ENCODE data around the gene VANGL2. TPM values are rescaled to one million over a fixed set of nuclear protein-coding genes. Genes with fewer than 3 reads are reported as not detected.
"Not testable (repeated sequence)": the region's sequence is repeated elsewhere in the genome, so short reads cannot be mapped to it uniquely, and the experiment has no call there.

Gene VANGL2
- total RNA-seq, 1 experiment from 2014 or later = under 0.01 TPM

DNA sequence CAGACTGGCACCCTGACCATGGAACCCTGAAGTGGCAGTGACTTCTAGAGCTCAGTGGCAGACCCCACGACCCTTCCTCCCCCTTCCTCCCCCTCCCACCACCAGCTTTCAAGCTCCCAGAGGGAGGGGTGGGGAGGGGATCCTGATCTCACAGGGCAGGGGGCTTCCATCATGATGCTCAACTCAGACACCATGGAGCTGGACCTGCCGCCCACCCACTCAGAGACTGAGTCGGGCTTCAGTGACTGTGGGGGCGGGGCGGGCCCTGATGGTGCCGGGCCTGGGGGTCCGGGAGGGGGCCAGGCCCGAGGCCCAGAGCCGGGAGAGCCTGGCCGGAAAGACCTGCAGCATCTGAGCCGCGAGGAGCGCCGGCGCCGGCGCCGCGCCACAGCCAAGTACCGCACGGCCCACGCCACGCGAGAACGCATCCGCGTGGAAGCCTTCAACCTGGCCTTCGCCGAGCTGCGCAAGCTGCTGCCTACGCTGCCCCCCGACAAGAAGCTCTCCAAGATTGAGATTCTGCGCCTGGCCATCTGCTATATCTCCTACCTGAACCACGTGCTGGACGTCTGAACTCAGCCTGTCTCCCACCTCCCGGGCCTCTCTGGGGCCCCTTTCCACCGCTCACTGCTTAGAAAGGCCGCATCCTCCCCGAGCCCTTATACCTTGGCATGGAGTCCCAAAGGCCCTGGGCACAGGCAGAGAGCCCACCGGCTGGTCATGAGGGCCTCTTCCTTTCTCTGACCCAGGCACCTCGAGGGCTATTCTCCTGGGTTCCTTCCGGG lies 29.6 kb upstream of the VANGL2 start:
- no peak for DNase-seq (ENCODE audit: low read depth)

- DNase-seq (ENCODE audit: low read depth) = no peak
Observed at GRCh38 chr1:160371346-160371631, 29.1 kb upstream of the VANGL2 start.

DNA sequence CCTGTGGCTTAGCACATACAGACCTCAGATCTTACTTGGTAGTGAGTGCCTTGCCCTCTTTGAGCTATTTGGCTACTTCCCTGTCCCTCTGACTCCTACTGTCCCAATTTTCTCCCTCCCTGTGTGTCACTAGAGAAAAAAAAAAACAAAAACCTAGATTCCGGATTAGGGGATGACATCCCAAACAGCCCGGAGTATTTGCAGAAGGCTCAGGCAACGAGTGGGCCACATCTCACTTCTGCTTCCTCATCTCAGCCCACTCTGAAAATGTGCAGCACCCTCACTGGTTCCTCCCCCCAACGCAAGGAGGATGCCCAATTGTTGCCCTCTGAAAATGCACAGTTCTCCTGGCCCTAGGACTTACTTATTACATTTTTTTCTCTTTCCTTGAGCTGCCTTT lies 28.6 kb upstream of the VANGL2 start:
- DNase-seq (ENCODE audit: low read depth) = no peak

GRCh38 chr1:160373696-160374095 lies 26.7 kb upstream of the VANGL2 start:
- no peak for DNase-seq (ENCODE audit: low read depth)

DNA sequence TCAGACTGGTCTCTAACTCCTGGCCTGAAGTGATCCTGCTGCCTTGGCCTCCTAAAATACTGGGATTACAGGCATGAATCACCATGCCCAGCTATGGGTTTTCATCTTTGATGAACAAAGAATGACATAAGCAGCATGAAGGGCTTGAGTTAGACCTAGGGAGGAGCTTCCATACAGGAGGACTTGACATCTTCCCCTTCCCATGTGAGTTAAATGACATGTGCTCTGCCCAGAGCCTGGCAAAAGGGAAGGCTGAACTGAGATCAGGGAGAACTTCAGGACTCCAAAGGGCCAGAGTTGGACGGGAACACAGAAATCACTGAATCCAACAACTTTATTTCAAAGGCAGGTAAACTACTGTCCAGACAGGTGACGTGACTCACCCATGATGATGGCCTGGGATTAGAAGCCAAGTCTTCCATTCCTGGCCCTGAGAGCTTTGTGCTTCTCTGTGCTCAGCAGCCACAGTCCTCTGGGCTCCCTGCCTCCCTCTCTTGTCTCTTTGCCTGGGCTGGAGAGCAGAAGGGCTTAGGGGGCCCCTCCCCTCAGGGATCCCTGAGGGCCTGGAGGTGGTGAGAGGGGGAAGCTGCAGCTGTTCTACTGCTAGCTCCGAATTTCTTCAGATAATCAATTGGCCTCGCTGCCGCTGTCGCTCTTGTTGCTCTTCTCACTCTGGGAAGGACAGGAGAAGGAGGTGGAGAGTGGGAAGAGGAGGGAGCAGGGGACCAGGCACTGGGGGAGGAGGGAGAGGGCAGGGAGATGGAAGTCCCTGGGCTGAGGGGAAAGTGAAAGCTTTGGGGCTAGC lies 25.9 kb upstream of the VANGL2 start:
- DNase-seq (ENCODE audit: low read depth) = peak; percentile 41

DNA sequence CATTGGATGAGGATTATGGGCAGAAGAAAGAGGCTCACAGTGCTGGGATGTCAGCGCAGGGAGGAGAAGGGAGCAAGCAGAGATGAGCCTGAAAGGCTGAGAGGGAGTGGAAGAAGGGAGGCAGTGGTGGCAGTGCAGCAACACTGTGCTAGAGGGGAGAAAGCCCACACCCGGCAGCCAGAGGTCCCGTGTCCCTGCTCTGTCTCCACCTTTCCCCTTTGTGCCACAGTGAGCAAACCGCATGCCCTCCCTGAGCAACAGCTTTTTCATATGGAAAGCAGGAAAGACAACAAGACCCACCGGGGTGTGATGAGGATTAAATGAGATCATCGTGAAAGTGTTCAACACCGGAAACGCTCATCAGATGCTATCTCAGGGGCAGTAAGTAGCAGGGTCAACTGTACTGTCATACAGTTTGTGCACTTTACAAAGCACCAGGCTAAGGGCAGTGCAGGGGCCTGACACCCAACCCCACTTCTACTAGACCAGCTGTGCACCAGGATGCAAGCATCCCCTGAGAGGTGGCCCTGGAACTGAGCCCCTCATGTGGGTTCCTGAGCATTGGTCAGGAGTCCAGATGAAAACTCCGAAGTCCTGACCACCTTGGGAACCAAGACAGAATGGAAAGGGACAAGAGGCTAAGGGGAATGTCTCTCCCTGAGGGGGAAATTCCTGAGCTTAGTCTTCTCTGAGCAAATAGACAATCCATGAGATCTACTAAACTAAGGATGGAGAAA lies 24.4 kb upstream of the VANGL2 start:
- DNase-seq (ENCODE audit: low read depth) = peak; percentile 25

- peak; percentile 63 for DNase-seq (ENCODE audit: low read depth)
Observed at GRCh38 chr1:160376525-160377131, 23.7 kb upstream of the VANGL2 start.

DNA sequence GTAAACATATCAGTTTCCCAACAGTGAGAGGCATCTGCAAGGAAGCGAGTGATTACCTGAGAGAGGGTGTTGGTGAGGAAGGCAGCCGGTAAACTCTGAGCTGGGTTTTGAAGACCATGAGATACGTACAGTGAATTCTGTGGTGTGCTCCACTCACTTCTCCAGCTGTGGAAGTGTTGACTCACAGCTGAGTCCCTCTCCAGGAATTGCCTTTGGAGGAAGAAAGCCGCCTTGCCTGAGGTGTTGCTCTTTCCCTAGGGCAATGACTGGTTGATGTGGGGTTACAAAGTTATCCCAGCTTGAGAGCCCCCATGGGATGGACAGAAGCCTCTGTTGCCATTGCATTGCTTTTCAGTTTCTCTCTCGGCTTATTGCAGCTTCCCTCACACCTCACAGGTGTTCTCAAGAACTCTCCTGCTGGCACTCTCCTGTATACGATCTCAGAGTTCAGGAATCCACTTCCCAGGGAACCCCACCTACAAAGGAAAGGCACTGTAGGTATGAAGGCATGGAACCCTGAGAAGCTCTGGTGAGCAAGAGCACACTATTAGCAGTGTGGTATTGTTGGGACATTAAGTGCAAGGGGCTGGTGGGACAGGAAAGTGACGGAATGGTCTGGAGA lies 22.7 kb upstream of the VANGL2 start:
- peak; percentile 74 for DNase-seq (ENCODE audit: low read depth)

GRCh38 chr1:160384812-160385211 lies 15.6 kb upstream of the VANGL2 start:
- not testable (repeated sequence) for DNase-seq (ENCODE audit: low read depth)

GRCh38 chr1:160388406-160388805 lies 12.0 kb upstream of the VANGL2 start:
- DNase-seq (ENCODE audit: low read depth) = not testable (repeated sequence)

- no peak for DNase-seq (ENCODE audit: low read depth)
Observed at GRCh38 chr1:160394673-160395072, 5.7 kb upstream of the VANGL2 start.

DNA sequence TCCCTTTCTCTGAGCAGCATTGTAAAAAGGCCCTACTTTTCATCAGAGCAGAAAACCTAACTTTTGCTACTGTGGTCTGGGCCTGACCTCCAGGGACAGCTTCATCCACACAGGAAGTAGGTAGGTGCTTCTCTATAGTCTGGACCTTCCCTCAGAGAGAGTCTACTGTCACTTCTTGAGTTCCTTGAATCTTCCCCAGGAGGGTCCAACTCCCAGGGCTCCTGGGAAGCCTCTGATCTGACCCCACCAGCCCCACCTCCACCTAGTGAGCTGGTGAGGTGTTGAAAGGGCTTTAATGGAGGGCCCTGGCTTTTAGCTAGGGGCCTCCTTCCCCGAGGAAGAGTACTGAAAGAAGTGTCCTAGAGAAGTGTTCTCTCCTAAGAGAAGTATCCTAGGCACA lies 2.7 kb upstream of the VANGL2 start:
- DNase-seq (ENCODE audit: low read depth) = no peak

GRCh38 chr1:160398823-160399222 lies 1.5 kb upstream of the VANGL2 start:
- DNase-seq (ENCODE audit: low read depth) = no peak

DNA sequence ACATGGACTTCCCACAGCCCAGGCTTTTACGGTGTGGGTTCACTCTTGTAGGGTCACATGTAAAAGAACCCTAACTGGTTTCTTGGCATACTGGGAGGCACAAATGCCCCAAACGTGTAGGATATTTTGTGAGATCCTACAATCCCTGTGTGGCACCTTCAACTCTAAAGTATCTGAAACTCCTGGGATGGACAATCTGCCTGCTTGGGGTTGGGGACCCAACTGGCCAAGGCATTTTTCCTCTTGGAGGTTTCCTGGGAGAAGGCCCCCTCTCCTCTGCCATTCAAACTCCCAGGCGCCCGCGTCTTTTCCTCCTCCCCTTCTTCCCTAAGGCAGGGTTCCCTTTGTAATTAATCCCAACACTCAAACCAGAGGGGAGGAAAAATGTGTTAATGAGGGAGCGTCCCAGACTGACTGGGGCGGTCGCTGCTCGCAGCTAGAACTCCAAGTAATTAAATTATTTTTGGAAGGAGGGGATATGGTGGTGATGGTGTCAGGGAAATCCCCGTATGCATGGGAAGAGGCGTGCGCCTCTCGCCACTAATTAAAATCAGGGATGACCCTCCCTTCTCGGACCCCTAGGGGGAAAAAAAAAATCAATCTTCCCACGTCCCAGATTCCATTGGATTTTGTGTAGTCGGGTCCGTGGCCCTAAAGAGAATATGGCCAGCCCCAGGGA lies 681 bp upstream of the VANGL2 start:
- no peak for DNase-seq (ENCODE audit: low read depth)

GRCh38 chr1:160400646-160401486 lies 502 bp downstream of the VANGL2 start:
- no peak for DNase-seq (ENCODE audit: low read depth)

- no peak for DNase-seq (ENCODE audit: low read depth)
Observed at GRCh38 chr1:160401487-160401805, 1.1 kb downstream of the VANGL2 start.

DNA sequence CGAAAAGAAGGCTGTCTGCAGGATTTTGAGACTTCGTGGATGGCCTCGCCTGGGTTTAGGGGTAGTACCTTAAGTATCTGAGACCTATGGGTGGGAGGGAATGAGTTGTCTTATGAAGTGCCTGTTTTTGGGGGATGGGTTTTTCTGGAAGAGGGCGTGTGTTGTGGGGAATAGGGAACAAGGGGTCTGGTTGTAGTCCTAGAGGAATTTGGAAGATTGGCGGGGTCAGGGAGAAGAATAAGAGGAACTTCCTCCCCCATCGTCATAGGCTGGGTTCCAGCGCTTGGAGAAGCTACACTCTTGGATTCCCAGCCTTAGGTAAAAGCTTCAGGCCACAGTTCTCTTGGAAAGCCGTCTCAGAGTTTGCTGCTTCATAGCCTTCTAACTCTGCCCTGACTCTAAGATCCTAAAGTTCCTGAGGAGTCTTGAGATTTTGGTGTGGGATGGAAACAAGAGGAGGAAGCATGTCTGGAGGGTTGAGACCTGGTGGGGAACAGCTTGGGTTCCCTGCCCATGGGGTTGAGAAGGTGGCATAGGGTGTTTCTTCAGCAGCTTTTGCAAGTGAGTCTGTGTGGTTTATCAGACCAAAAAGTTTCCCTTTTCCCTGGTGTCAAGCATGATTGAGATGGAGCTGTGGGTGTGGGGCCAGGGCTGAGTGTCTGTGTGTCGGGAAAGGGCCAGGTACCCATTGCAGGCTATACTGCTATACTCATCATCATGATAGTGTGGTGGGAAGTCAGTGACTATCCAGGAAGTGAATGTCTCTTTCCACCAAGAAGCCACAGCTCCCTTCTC lies 1.8 kb downstream of the VANGL2 start:
- DNase-seq (ENCODE audit: low read depth) = no peak

DNA sequence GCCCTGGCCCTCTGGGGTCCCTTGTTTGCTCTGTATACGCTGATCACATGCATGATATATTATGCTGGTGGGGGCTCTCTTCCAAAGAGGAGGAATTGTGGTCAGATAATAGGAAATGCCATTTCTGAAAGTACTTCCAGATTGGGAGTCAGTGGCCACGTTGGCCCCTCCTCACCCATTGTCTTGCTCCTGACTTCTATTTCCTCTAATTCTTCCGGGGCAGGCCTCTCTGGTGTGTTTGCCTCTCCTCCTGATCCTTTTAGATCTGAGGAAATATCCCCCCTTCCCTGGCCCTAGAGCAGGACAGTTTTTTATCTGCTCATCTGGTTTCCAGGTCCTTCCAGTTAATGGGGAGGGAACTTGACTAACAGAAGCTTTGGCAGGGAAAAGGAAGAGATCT lies 2.9 kb downstream of the VANGL2 start:
- no peak for DNase-seq (ENCODE audit: low read depth)

DNA sequence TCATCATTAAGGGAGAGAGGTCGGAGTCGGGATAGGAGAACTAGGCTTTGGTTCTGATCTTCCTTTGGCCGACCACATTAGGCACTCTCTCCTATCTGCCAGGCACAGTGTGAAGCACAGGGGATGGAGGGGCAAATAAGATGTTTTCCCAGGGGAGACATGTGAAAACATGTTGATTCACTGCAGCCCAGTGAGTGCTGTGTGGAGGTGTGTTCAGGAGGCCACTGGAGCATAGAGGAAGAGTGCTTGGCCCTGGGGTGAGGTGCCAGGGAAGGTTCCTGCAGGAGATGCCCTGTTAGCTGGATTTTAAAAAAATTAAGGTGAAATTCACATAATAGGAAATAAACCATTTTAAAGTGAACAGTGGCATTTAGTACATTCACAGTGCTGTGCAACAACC lies 3.7 kb downstream of the VANGL2 start:
- DNase-seq (ENCODE audit: low read depth) = no peak

Data from LHCN-M2 (cell line).